Smooth muscle cell of the brain vasculature (primary cell): Measurements from ENCODE around the gene ARHGAP4.

Experiments
- DNase-seq: peaks from one replicate; pipeline ENCODE4 v3.0.0-alpha.2; 2012; ENCODE audit warnings: low read depth, low spot score

Gene ARHGAP4

GRCh38 chrX:153882086-153882498 is 44.0 kb downstream of the ARHGAP4 start:
- no peak for DNase-seq

- no peak for DNase-seq
These were observed 44.8 kb downstream of the ARHGAP4 start for GRCh38 chrX:153881281-153881680.

- DNase-seq: no peak
These were observed 45.6 kb downstream of the ARHGAP4 start for GRCh38 chrX:153880440-153880815.

GRCh38 chrX:153879741-153880439 is 46.2 kb downstream of the ARHGAP4 start:
- DNase-seq: no peak

- DNase-seq: no peak
These were observed 47.0 kb downstream of the ARHGAP4 start for GRCh38 chrX:153878969-153879653.

GRCh38 chrX:153878345-153878744 is 47.7 kb downstream of the ARHGAP4 start:
- no peak for DNase-seq

GRCh38 chrX:153877571-153878261 is 48.3 kb downstream of the ARHGAP4 start:
- no peak for DNase-seq

GRCh38 chrX:153876112-153876491 is 50.0 kb downstream of the ARHGAP4 start:
- no peak for DNase-seq

- DNase-seq: no peak
These were observed 50.5 kb downstream of the ARHGAP4 start for GRCh38 chrX:153875391-153876111.

- DNase-seq: no peak
These were observed 51.5 kb downstream of the ARHGAP4 start for GRCh38 chrX:153874366-153875125.

GRCh38 chrX:153874085-153874365 is 52.0 kb downstream of the ARHGAP4 start:
- DNase-seq: no peak

GRCh38 chrX:153873282-153874084 is 52.6 kb downstream of the ARHGAP4 start:
- no peak for DNase-seq

GRCh38 chrX:153871946-153872878 is 53.9 kb downstream of the ARHGAP4 start:
- no peak for DNase-seq

- no peak for DNase-seq
These were observed 54.6 kb downstream of the ARHGAP4 start for GRCh38 chrX:153871451-153871850.

GRCh38 chrX:153870791-153871360 is 55.2 kb downstream of the ARHGAP4 start:
- no peak for DNase-seq

- DNase-seq: no peak
These were observed 55.8 kb downstream of the ARHGAP4 start for GRCh38 chrX:153870288-153870690.

GRCh38 chrX:153869473-153870287 is 56.4 kb downstream of the ARHGAP4 start:
- DNase-seq: no peak
